ENCODE measurements around the gene TEX2.
"Not testable (repeated sequence)": the region's sequence is repeated elsewhere in the genome, so short reads cannot be mapped to it uniquely, and the experiment has no call there.

The TEX2 gene

DNA sequence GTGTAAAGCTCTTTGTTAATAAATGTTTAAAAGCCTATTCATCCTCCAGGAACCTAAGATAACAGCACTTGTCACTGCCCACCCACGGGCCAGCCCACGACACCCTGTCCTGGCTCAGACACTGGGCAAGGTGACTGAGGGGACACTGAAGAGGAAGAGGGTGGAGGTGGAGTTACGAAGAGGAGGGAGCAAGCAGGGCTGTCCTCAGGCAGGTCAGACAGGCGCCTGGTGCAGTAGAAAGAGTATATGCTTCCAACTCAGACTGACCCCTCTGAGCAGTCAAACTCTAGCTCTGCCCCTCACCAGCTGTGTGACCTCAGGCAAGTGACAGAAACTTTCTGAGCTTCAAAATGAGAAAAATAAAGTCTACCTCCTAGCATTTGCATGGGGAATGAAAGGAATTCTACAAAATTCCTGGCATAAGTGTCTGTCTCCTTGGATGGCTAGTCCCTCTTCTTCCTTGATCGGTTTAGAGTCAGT is 22.8 kb downstream of the TEX2 start:
- Histone ChIP-seq H3K4me2 (ENCODE audit: insufficient read depth, low read length, poor library complexity, severe bottlenecking) (no peak overlapping the region), H4K8ac (ENCODE audit: low read depth, low read length) (no peak overlapping the region), H3K36me3 (replicated peaks in 1 of 2; ENCODE audit: control insufficient read depth in 2 of 2, insufficient read depth in 2 of 2, low read length in 2 of 2) (no peaks in the 10 kb centered on the region), H2BK15ac (ENCODE audit: low read length) (no peak overlapping the region), H2AK5ac (ENCODE audit: low read depth, low read length) (no peak overlapping the region), H3K14ac (ENCODE audit: low read length) (peak overlapping the region; percentile 1), H3K79me1 (ENCODE audit: low read depth, low read length) (peaks cover 2% of the 10 kb centered on the region), H2BK5ac (ENCODE audit: low read length) (no peak overlapping the region), H2AFZ (ENCODE audit: low read length) (no peak overlapping the region), H3K9me3 (replicated peaks in 1 of 2; ENCODE audit: control insufficient read depth in 2 of 2, insufficient read depth in 1 of 2, low read depth in 1 of 2, low read length in 2 of 2) (no peaks in the 10 kb centered on the region), H3K4me3 (ENCODE audit: low read length in 2 of 2) (no peak overlapping the region), H3K27ac (replicated peaks; ENCODE audit: low read length) (no peak overlapping the region), H2BK120ac (ENCODE audit: low read depth, low read length) (no peak overlapping the region), H3K4me1 (ENCODE audit: control insufficient read depth in 2 of 2, insufficient read depth in 1 of 2, low read depth in 1 of 2, low read length in 2 of 2) (peaks cover 9 to 16% of the 10 kb centered on the region in 2 donors), H3K9ac (ENCODE audit: low read depth, low read length, poor library complexity) (no peak overlapping the region), H3K23ac (ENCODE audit: low read depth, low read length, poor library complexity) (peak overlapping the region; percentile 87), H3K4ac (ENCODE audit: low read length) (no peak overlapping the region), H3K18ac (ENCODE audit: low read length) (no peak overlapping the region), H4K91ac (ENCODE audit: low read depth, low read length, poor library complexity) (no peak overlapping the region), H2BK12ac (ENCODE audit: low read length) (no peak overlapping the region), H3K27me3 (ENCODE audit: control insufficient read depth in 3 of 3, insufficient read depth in 3 of 3, low read depth in 1 of 3, low read length in 3 of 3) (no peaks in the 10 kb centered on the region)
- no peak for DNase-seq (ENCODE audit: low spot score)
- no CpG with 5 or more reads among the region's 5 CpGs for WGBS, 2 donors (ENCODE audit: extremely low coverage in 2 of 2, insufficient read length in 2 of 2, insufficient replicate concordance in 1 of 2)

- H3K23ac ChIP-seq (ENCODE audit: low read depth, low read length, poor library complexity); H3K36me3 ChIP-seq (replicated peaks in 1 of 2; ENCODE audit: control insufficient read depth in 2 of 2, insufficient read depth in 2 of 2, low read length in 2 of 2); H4K91ac ChIP-seq (ENCODE audit: low read depth, low read length, poor library complexity); H4K8ac ChIP-seq (ENCODE audit: low read depth, low read length); H2BK120ac ChIP-seq (ENCODE audit: low read depth, low read length); H3K4me3 ChIP-seq (ENCODE audit: low read length in 2 of 2); DNase-seq (ENCODE audit: low spot score); H2BK5ac ChIP-seq (ENCODE audit: low read length); H3K4ac ChIP-seq (ENCODE audit: low read length); H2AK5ac ChIP-seq (ENCODE audit: low read depth, low read length); H3K18ac ChIP-seq (ENCODE audit: low read length); H3K9me3 ChIP-seq (replicated peaks in 1 of 2; ENCODE audit: control insufficient read depth in 2 of 2, insufficient read depth in 1 of 2, low read depth in 1 of 2, low read length in 2 of 2); H3K79me1 ChIP-seq (ENCODE audit: low read depth, low read length); H3K27me3 ChIP-seq (ENCODE audit: control insufficient read depth in 3 of 3, insufficient read depth in 3 of 3, low read depth in 1 of 3, low read length in 3 of 3); H2BK12ac ChIP-seq (ENCODE audit: low read length); H3K9ac ChIP-seq (ENCODE audit: low read depth, low read length, poor library complexity); H3K14ac ChIP-seq (ENCODE audit: low read length); H2BK15ac ChIP-seq (ENCODE audit: low read length); H3K4me2 ChIP-seq (ENCODE audit: insufficient read depth, low read length, poor library complexity, severe bottlenecking); H2AFZ ChIP-seq (ENCODE audit: low read length); H3K27ac ChIP-seq (replicated peaks; ENCODE audit: low read length): not testable (repeated sequence)
- H3K4me1 ChIP-seq (ENCODE audit: control insufficient read depth in 2 of 2, insufficient read depth in 1 of 2, low read depth in 1 of 2, low read length in 2 of 2) = peaks cover 9 to 15% of the 10 kb centered on the region in 2 donors
- WGBS, 2 donors (ENCODE audit: extremely low coverage in 2 of 2, insufficient read length in 2 of 2, insufficient replicate concordance in 1 of 2) = no CpG with 5 or more reads among the region's 4 CpGs
Measured at GRCh38 chr17:64238449-64238848, 24.6 kb downstream of the TEX2 start.

- no peak overlapping the region for H3K23ac ChIP-seq (ENCODE audit: low read depth, low read length, poor library complexity)
- H2AK5ac ChIP-seq (ENCODE audit: low read depth, low read length) = no peak overlapping the region
- H3K4me2 ChIP-seq (ENCODE audit: insufficient read depth, low read length, poor library complexity, severe bottlenecking) = no peak overlapping the region
- peaks cover 9 to 15% of the 10 kb centered on the region in 2 donors for H3K4me1 ChIP-seq (ENCODE audit: control insufficient read depth in 2 of 2, insufficient read depth in 1 of 2, low read depth in 1 of 2, low read length in 2 of 2)
- no peaks in the 10 kb centered on the region for H3K36me3 ChIP-seq (replicated peaks in 1 of 2; ENCODE audit: control insufficient read depth in 2 of 2, insufficient read depth in 2 of 2, low read length in 2 of 2)
- no peaks in the 10 kb centered on the region for H3K27me3 ChIP-seq (ENCODE audit: control insufficient read depth in 3 of 3, insufficient read depth in 3 of 3, low read depth in 1 of 3, low read length in 3 of 3)
- H2BK120ac ChIP-seq (ENCODE audit: low read depth, low read length) = no peak overlapping the region
- no peak for DNase-seq (ENCODE audit: low spot score)
- H3K9ac ChIP-seq (ENCODE audit: low read depth, low read length, poor library complexity) = no peak overlapping the region
- no peak overlapping the region for H4K91ac ChIP-seq (ENCODE audit: low read depth, low read length, poor library complexity)
- H3K27ac ChIP-seq (replicated peaks; ENCODE audit: low read length) = no peak overlapping the region
- H2BK15ac ChIP-seq (ENCODE audit: low read length) = no peak overlapping the region
- H2AFZ ChIP-seq (ENCODE audit: low read length) = peak overlapping the region; percentile 35
- no peak overlapping the region for H2BK12ac ChIP-seq (ENCODE audit: low read length)
- no CpG with 5 or more reads among the region's 9 CpGs for WGBS, 2 donors (ENCODE audit: extremely low coverage in 2 of 2, insufficient read length in 2 of 2, insufficient replicate concordance in 1 of 2)
- no peak overlapping the region for H2BK5ac ChIP-seq (ENCODE audit: low read length)
- no peak overlapping the region for H3K14ac ChIP-seq (ENCODE audit: low read length)
- H3K4ac ChIP-seq (ENCODE audit: low read length) = no peak overlapping the region
- H4K8ac ChIP-seq (ENCODE audit: low read depth, low read length) = no peak overlapping the region
- H3K79me1 ChIP-seq (ENCODE audit: low read depth, low read length) = no peaks in the 10 kb centered on the region
- no peak overlapping the region for H3K18ac ChIP-seq (ENCODE audit: low read length)
- no peak overlapping the region for H3K4me3 ChIP-seq (ENCODE audit: low read length in 2 of 2)
- H3K9me3 ChIP-seq (replicated peaks in 1 of 2; ENCODE audit: control insufficient read depth in 2 of 2, insufficient read depth in 1 of 2, low read depth in 1 of 2, low read length in 2 of 2) = no peaks in the 10 kb centered on the region
Measured at GRCh38 chr17:64236827-64237403, 26.1 kb downstream of the TEX2 start.

- H3K18ac ChIP-seq (ENCODE audit: low read length) = no peak overlapping the region
- H4K91ac ChIP-seq (ENCODE audit: low read depth, low read length, poor library complexity) = no peak overlapping the region
- no peak overlapping the region for H2BK120ac ChIP-seq (ENCODE audit: low read depth, low read length)
- no peaks in the 10 kb centered on the region for H3K9me3 ChIP-seq (replicated peaks in 1 of 2; ENCODE audit: control insufficient read depth in 2 of 2, insufficient read depth in 1 of 2, low read depth in 1 of 2, low read length in 2 of 2)
- no peak overlapping the region for H3K9ac ChIP-seq (ENCODE audit: low read depth, low read length, poor library complexity)
- no peak overlapping the region for H2BK12ac ChIP-seq (ENCODE audit: low read length)
- H3K36me3 ChIP-seq (replicated peaks in 1 of 2; ENCODE audit: control insufficient read depth in 2 of 2, insufficient read depth in 2 of 2, low read length in 2 of 2) = no peaks in the 10 kb centered on the region
- H4K8ac ChIP-seq (ENCODE audit: low read depth, low read length) = no peak overlapping the region
- no peak overlapping the region for H2BK15ac ChIP-seq (ENCODE audit: low read length)
- no CpG with 5 or more reads among the region's 6 CpGs for WGBS, 2 donors (ENCODE audit: extremely low coverage in 2 of 2, insufficient read length in 2 of 2, insufficient replicate concordance in 1 of 2)
- no peak overlapping the region for H3K14ac ChIP-seq (ENCODE audit: low read length)
- no peak overlapping the region for H3K23ac ChIP-seq (ENCODE audit: low read depth, low read length, poor library complexity)
- H3K4ac ChIP-seq (ENCODE audit: low read length) = no peak overlapping the region
- no peak overlapping the region for H3K27ac ChIP-seq (replicated peaks; ENCODE audit: low read length)
- H3K4me2 ChIP-seq (ENCODE audit: insufficient read depth, low read length, poor library complexity, severe bottlenecking) = no peak overlapping the region
- H3K79me1 ChIP-seq (ENCODE audit: low read depth, low read length) = no peaks in the 10 kb centered on the region
- no peak overlapping the region for H3K4me3 ChIP-seq (ENCODE audit: low read length in 2 of 2)
- no peak for DNase-seq (ENCODE audit: low spot score)
- no peak overlapping the region for H2AFZ ChIP-seq (ENCODE audit: low read length)
- no peak overlapping the region for H2AK5ac ChIP-seq (ENCODE audit: low read depth, low read length)
- H2BK5ac ChIP-seq (ENCODE audit: low read length) = no peak overlapping the region
- H3K27me3 ChIP-seq (ENCODE audit: control insufficient read depth in 3 of 3, insufficient read depth in 3 of 3, low read depth in 1 of 3, low read length in 3 of 3) = no peaks in the 10 kb centered on the region
- peaks cover 4 to 5% of the 10 kb centered on the region in 2 donors for H3K4me1 ChIP-seq (ENCODE audit: control insufficient read depth in 2 of 2, insufficient read depth in 1 of 2, low read depth in 1 of 2, low read length in 2 of 2)
Measured at GRCh38 chr17:64234961-64235360, 28.1 kb downstream of the TEX2 start.

Data from neuronal stem cell (in vitro differentiated cells).